Fibroblast of lung (primary cell): ENCODE data around the gene ANKS1B. TPM values are rescaled to one million over a fixed set of nuclear protein-coding genes. Genes with fewer than 3 reads are reported as not detected.

Experiments used
- DNase-seq, 2 donors: peaks; one replicate each; pipeline versions ENCODE4 v3.0.0 to v3.0.0-alpha.2; 2010; ENCODE audit warnings: low read depth in 2 of 2
- H2AFZ ChIP-seq: 2 replicates; pipeline ENCODE4 v1.5.1; 2012; ENCODE audit warnings: low read length, control low read depth, inconsistent platforms
- H3K27ac ChIP-seq: 2 replicates; pipeline ENCODE4 v1.5.1; 2011; ENCODE audit warnings: low read length, control low read depth; ENCODE audit not compliant: insufficient read depth
- H3K27me3 ChIP-seq: 2 replicates; pipeline ENCODE4 v1.5.1; 2011; ENCODE audit warnings: mild to moderate bottlenecking, low read length; ENCODE audit not compliant: control insufficient read depth, insufficient read depth
- H3K36me3 ChIP-seq: 2 replicates; pipeline ENCODE4 v1.5.1; 2011; ENCODE audit warnings: low read length; ENCODE audit not compliant: control insufficient read depth, insufficient read depth
- H3K4me1 ChIP-seq: 2 replicates; pipeline ENCODE4 v1.5.1; 2011; ENCODE audit warnings: low read length; ENCODE audit not compliant: control insufficient read depth, insufficient read depth; ENCODE audit errors: extremely low read depth
- H3K4me2 ChIP-seq: 2 replicates; pipeline ENCODE4 v1.5.1; 2011; ENCODE audit warnings: low read length, control low read depth; ENCODE audit not compliant: insufficient read depth; ENCODE audit errors: extremely low read depth
- H3K4me3 ChIP-seq, 4 experiments: fragments of 200-600 bp in 1 of 4; sonication (generic) in 1 of 4; replicated peaks in 1 of 4; 2 replicates each; pipeline ENCODE4 v1.5.1; 2011 to 2016; ENCODE audit warnings: low read length in 4 of 4, low read depth in 3 of 4, mild to moderate bottlenecking in 3 of 4, control low read depth in 2 of 4, inconsistent platforms in 1 of 4, mixed read lengths in 1 of 4; ENCODE audit not compliant: insufficient read depth in 1 of 4; ENCODE audit errors: control extremely low read depth in 1 of 4
- H3K79me2 ChIP-seq: 2 replicates; pipeline ENCODE4 v1.5.1; 2012; ENCODE audit warnings: mild to moderate bottlenecking, low read length, inconsistent platforms; ENCODE audit not compliant: control insufficient read depth, insufficient read depth
- H3K9ac ChIP-seq: 2 replicates; pipeline ENCODE4 v1.5.1; 2011; ENCODE audit warnings: mild to moderate bottlenecking, low read length, control low read depth; ENCODE audit not compliant: insufficient read depth
- H3K9me3 ChIP-seq: 2 replicates; pipeline ENCODE4 v1.5.1; 2012; ENCODE audit warnings: low read depth, low read length; ENCODE audit not compliant: control insufficient read depth, insufficient read depth
- H4K20me1 ChIP-seq: 2 replicates; pipeline ENCODE4 v1.5.1; 2011; ENCODE audit warnings: low read length; ENCODE audit not compliant: control insufficient read depth, insufficient read depth; ENCODE audit errors: extremely low read depth
- EZH2 ChIP-seq: IDR thresholded peaks from 2 replicates; pipeline ENCODE4 v1.5.1; 2012; ENCODE audit warnings: low read length, control low read depth, mild to moderate bottlenecking; ENCODE audit errors: missing control alignments
- polyA plus RNA-seq, 2 donors: library from polyadenylated mRNA; depleted of rRNA in 1 of 2; stranded (reverse) in 1 of 2; unstranded in 1 of 2; fragments of >200 nt; gene quantifications; 2 replicates each; pipeline ENCODE4 v1.2.1, GENCODE V29; 2011 to 2012; ENCODE audit warnings: missing spikeins in 1 of 2
- total RNA-seq: library from RNA; depleted of rRNA; stranded (reverse); fragments of >200 nt; gene quantifications from 2 replicates; pipeline ENCODE4 v1.2.1, GENCODE V29; 2014
- TF ChIP-seq, protein P1 (sequence below), 2 donors: IDR thresholded peaks in 1 of 2; conservative IDR thresholded peaks in 1 of 2; 1 replicate in 1 of 2; 2 replicates in 1 of 2; pipeline ENCODE4 v1.5.1; 2011 to 2012; ENCODE audit warnings: low read length in 2 of 2, control low read depth in 1 of 2, inconsistent platforms in 1 of 2, low read depth in 1 of 2, mild to moderate bottlenecking in 1 of 2

ANKS1B gene
- total and polyA plus RNA-seq, 2 donors (not counting 1 experiment from before 2014, with no cell fraction given), result 0.11 to 0.83 TPM

- H3K79me2 ChIP-seq, result no peaks in the 10 kb centered on the region
- H3K27me3 ChIP-seq, result no peaks in the 10 kb centered on the region
- no peaks in the 10 kb centered on the region for H3K9me3 ChIP-seq
- no peaks in the 10 kb centered on the region for H3K36me3 ChIP-seq
- H3K4me3 ChIP-seq, result no peak overlapping the region
- no peak overlapping the region for H3K4me2 ChIP-seq
- H2AFZ ChIP-seq, result no peak overlapping the region
- DNase-seq, result peak in 1 of 2 donors; percentile 56
- no peaks in the 10 kb centered on the region for H4K20me1 ChIP-seq
- H3K9ac ChIP-seq, result no peak overlapping the region
- no peaks in the 10 kb centered on the region for H3K4me1 ChIP-seq
- H3K27ac ChIP-seq, result no peak overlapping the region
- TF ChIP-seq, protein P1, sequence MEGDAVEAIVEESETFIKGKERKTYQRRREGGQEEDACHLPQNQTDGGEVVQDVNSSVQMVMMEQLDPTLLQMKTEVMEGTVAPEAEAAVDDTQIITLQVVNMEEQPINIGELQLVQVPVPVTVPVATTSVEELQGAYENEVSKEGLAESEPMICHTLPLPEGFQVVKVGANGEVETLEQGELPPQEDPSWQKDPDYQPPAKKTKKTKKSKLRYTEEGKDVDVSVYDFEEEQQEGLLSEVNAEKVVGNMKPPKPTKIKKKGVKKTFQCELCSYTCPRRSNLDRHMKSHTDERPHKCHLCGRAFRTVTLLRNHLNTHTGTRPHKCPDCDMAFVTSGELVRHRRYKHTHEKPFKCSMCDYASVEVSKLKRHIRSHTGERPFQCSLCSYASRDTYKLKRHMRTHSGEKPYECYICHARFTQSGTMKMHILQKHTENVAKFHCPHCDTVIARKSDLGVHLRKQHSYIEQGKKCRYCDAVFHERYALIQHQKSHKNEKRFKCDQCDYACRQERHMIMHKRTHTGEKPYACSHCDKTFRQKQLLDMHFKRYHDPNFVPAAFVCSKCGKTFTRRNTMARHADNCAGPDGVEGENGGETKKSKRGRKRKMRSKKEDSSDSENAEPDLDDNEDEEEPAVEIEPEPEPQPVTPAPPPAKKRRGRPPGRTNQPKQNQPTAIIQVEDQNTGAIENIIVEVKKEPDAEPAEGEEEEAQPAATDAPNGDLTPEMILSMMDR (conservative IDR thresholded peaks at IDR 0.05 in 1 of 2, IDR thresholded peaks at IDR 0.05 in 1 of 2; ENCODE audit: low read depth in 1 of 2, low read length in 2 of 2), result no peak
- no peak for TF ChIP-seq EZH2
Observed at GRCh38 chr12:98780261-98780660, 1204.5 kb downstream of the ANKS1B start.

DNA sequence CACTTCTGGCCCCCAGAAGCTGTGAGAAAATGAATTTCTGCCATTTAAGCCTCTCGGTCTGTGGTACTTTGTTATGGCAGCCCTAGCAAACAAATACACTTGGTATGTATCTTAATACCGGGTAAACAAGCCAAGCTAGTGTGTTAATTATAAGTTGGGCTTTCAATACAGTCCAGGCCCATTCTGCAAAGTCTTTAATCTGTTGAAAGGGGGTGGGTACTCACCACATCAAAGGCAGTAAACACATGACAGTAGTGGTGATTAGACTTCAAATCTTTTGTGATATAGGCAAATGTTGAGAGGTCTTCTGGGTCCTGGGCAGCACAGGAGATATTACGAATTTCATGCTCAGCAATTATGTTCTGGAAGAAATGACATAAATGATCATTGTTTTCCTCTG, 1211.9 kb downstream of the ANKS1B start:
- H3K36me3 ChIP-seq, result no peaks in the 10 kb centered on the region
- H3K4me1 ChIP-seq, result no peaks in the 10 kb centered on the region
- no peak overlapping the region for H3K27ac ChIP-seq
- H4K20me1 ChIP-seq, result no peaks in the 10 kb centered on the region
- no peak overlapping the region for H3K4me2 ChIP-seq
- no peak overlapping the region for H2AFZ ChIP-seq
- no peaks in the 10 kb centered on the region for H3K9me3 ChIP-seq
- DNase-seq, result no peak
- no peaks in the 10 kb centered on the region for H3K79me2 ChIP-seq
- TF ChIP-seq EZH2, result no peak
- H3K27me3 ChIP-seq, result no peaks in the 10 kb centered on the region
- no peak overlapping the region for H3K9ac ChIP-seq
- H3K4me3 ChIP-seq, result no peak overlapping the region

DNA sequence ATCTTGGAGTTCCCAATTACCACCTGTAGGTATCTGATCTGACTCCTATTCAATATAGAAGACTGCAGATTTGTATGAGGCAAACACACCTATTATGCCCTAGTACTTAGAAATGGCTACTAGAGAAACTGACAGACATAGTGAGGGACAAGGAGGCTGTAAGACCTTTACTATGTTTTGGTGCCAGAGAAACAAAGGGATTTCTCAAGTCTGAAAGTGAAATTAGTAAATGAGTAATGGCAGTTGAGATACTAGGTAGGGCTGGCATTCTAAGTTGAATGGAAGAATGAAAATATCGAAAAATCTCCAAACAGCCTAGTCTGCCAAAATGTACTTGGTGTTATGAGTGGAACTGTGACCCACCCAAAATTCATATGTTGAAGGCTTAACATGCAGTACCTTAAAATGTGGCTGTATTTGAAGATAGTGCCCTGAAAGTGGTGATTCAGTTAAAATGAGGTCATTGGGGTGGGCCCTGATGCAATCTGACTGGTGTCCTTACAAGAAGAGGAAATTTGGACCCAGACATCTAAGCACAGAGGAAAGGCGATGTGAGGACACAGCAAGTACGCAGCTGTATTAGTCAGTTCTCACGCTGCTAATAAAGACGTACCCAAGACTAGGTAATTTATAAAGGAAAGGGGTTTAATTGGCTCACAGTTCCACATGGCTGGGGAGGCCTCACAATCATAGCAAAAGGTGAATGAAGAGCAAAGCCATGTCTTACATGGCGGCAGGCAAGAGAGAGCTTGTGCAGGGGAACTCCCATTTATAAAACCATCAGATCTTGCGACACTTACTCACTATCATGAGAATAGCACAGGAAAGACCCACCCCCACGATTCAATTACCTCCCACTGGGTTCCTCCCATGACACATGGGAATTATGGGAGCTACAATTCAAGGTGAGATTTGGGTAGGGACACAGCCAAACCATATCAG, 1212.7 kb downstream of the ANKS1B start:
- no peak overlapping the region for H3K9ac ChIP-seq

More for the DNA sequence above, 1212.7 kb downstream of the ANKS1B start:
- H3K27ac ChIP-seq, result no peak overlapping the region
- no peaks in the 10 kb centered on the region for H3K36me3 ChIP-seq
- no peaks in the 10 kb centered on the region for H4K20me1 ChIP-seq
- no peaks in the 10 kb centered on the region for H3K9me3 ChIP-seq
- no peak for TF ChIP-seq EZH2
- TF ChIP-seq, protein P1 (conservative IDR thresholded peaks at IDR 0.05 in 1 of 2, IDR thresholded peaks at IDR 0.05 in 1 of 2; ENCODE audit: low read depth in 1 of 2, low read length in 2 of 2), result no peak
- no peak for DNase-seq
- no peak overlapping the region for H3K4me2 ChIP-seq
- H3K79me2 ChIP-seq, result no peaks in the 10 kb centered on the region
- H3K4me3 ChIP-seq, result no peak overlapping the region
- no peaks in the 10 kb centered on the region for H3K27me3 ChIP-seq
- H2AFZ ChIP-seq, result no peak overlapping the region
- H3K4me1 ChIP-seq, result no peaks in the 10 kb centered on the region
